Peyer's patch (tissue), 4 donors: Measurements from ENCODE around the gene SLC49A4.
A peak's percentile ranks its signal among the peaks of the same experiment; 100 is the strongest.

Experiments
- CTCF ChIP-seq, 6 experiments: fragments of 450-650 bp in 4 of 6; fragments of 200-600 bp in 2 of 6; sonication (generic) in 1 of 6; IDR thresholded peaks; one replicate each; pipeline ENCODE4 v1.5.1; 2017 to 2019; ENCODE audit warnings: antibody characterized with exemption in 6 of 6, mild to moderate bottlenecking in 3 of 6, moderate library complexity in 1 of 6
- POLR2A ChIP-seq, 2 donors: fragments of 450-650 bp; IDR thresholded peaks; one replicate each; pipeline ENCODE4 v1.5.1; 2017; ENCODE audit warnings: antibody characterized with exemption in 2 of 2, mild to moderate bottlenecking in 2 of 2, moderate library complexity in 2 of 2

GRCh38 chr3:122794779-122795673 lies at the start of gene SLC49A4:
- TF ChIP-seq CTCF (IDR thresholded peaks at IDR 0.05) (peak in 1 of 6 experiments; percentile 17), POLR2A (IDR thresholded peaks at IDR 0.05) (peak; percentile 75 to 77)
